Sigmoid colon (tissue), 7 donors: ENCODE data around the gene RASSF5. TPM values are rescaled to one million over a fixed set of nuclear protein-coding genes. Genes with fewer than 3 reads are reported as not detected.
A peak's percentile ranks its signal among the peaks of the same experiment; 100 is the strongest.

Experiments used
- DNase-seq: peaks from one replicate; pipeline ENCODE4 v3.0.0-alpha.2; 2019
- H3K27ac ChIP-seq, 4 donors: fragments of 200-600 bp; sonication (generic); one replicate each; pipeline ENCODE4 v1.5.1; 2016 to 2019; ENCODE audit warnings: mild to moderate bottlenecking in 1 of 4
- H3K27me3 ChIP-seq, 3 donors: fragments of 200-600 bp; sonication (generic); one replicate each; pipeline ENCODE4 v1.5.1; 2019; ENCODE audit warnings: mild to moderate bottlenecking in 1 of 3
- H3K36me3 ChIP-seq, 4 donors: fragments of 200-600 bp; sonication (generic); one replicate each; pipeline ENCODE4 v1.5.1; 2016 to 2019
- H3K4me1 ChIP-seq, 4 donors: fragments of 200-600 bp; sonication (generic); one replicate each; pipeline ENCODE4 v1.5.1; 2017 to 2019
- H3K4me3 ChIP-seq, 4 donors: fragments of 200-600 bp; sonication (generic); one replicate each; pipeline ENCODE4 v1.5.1; 2017 to 2019; ENCODE audit warnings: mild to moderate bottlenecking in 2 of 4, moderate library complexity in 1 of 4
- H3K9me3 ChIP-seq, 4 donors: fragments of 200-600 bp in 3 of 4; sonication (generic) in 3 of 4; one replicate each; pipeline versions ENCODE4 v1.5.1 to v1.6.1; 2013 to 2019
- CTCF ChIP-seq, 4 experiments: fragments of 450-650 bp in 3 of 4; fragments of 200-600 bp in 1 of 4; IDR thresholded peaks; one replicate each; pipeline ENCODE4 v1.5.1; 2016 to 2019; ENCODE audit warnings: antibody characterized with exemption in 4 of 4, mild to moderate bottlenecking in 3 of 4, moderate library complexity in 2 of 4
- EP300 ChIP-seq, 4 donors: sonication (generic); formaldehyde crosslinking; IDR thresholded peaks; one replicate each; pipeline ENCODE4 v1.6.1; 2017; ENCODE audit warnings: antibody characterized with exemption in 4 of 4
- POLR2A ChIP-seq, 2 donors: fragments of 450-650 bp; IDR thresholded peaks; one replicate each; pipeline ENCODE4 v1.6.1; 2016; ENCODE audit warnings: antibody characterized with exemption in 2 of 2, mild to moderate bottlenecking in 2 of 2, moderate library complexity in 2 of 2
- POLR2AphosphoS5 ChIP-seq, 4 donors: sonication (generic); formaldehyde crosslinking; IDR thresholded peaks; one replicate each; pipeline ENCODE4 v1.6.1; 2017; ENCODE audit warnings: antibody characterized with exemption in 4 of 4
- WGBS, 2 donors: extraction: QIAGEN DNeasy Blood & Tissue Kit; methylation state at CpG; one replicate each; pipeline ENCODE4 v1.1.7; 2013; 5-methylcytosine and 5-hydroxymethylcytosine counted together
- intact Hi-C: fragments of 100-400 bp; cut with DNase I; formaldehyde crosslinking; loops from one replicate; pipeline ENCODE4 v1.15.1; 2023
- polyA plus RNA-seq, 3 donors: library from polyadenylated mRNA; stranded (reverse); fragments of 200-250 nt; gene quantifications; one replicate each; pipeline ENCODE4 v1.2.3, GENCODE V29; 2013
- total RNA-seq, 4 donors: library from RNA; depleted of rRNA; stranded (reverse); fragments of >200 nt; gene quantifications; one replicate each; pipeline ENCODE4 v1.1.0, GENCODE V29; 2016
- donor health status: healthy with polysubstance abuse.
- donor health status: Bipolar disorder and iron deficiency.
- donor health status: healthy.

The RASSF5 gene
- total and polyA plus RNA-seq, 7 donors, result 2.5 to 25.9 (median 4.3) TPM

GRCh38 chr1:206513312-206514111, 6.2 kb downstream of the RASSF5 start:
- Histone ChIP-seq H3K9me3 (no peaks in the 10 kb centered on the region), H3K27ac (peak overlapping the region in 2 of 4 donors; percentile 36 to 44), H3K27me3 (peaks cover 0 to under 1% (median 0%) of the 10 kb centered on the region in 3 donors), H3K36me3 (no peaks in the 10 kb centered on the region), H3K4me3 (no peak overlapping the region), H3K4me1 (peaks cover 0 to 22% (median 15%) of the 10 kb centered on the region in 4 donors)
- TF ChIP-seq POLR2AphosphoS5 (IDR thresholded peaks at IDR 0.05) (peak in 3 of 4 donors; percentile 12 to 51 (median 43)), CTCF (IDR thresholded peaks at IDR 0.05) (no peak)
- intact Hi-C loops, result no loop called here
- DNase-seq, result peak; percentile 90
- 75 to 86% methylated on average over 11 of the region's 11 CpGs for WGBS, 2 donors

- Histone ChIP-seq H3K36me3 (no peaks in the 10 kb centered on the region), H3K4me1 (peaks cover 0 to 14% (median 11%) of the 10 kb centered on the region in 4 donors), H3K9me3 (no peaks in the 10 kb centered on the region), H3K27me3 (no peaks in the 10 kb centered on the region), H3K27ac (peak overlapping the region in 1 of 4 donors; percentile 44), H3K4me3 (no peak overlapping the region)
- no peak for DNase-seq
- TF ChIP-seq POLR2AphosphoS5 (IDR thresholded peaks at IDR 0.05) (no peak), EP300 (IDR thresholded peaks at IDR 0.05) (no peak), POLR2A (IDR thresholded peaks at IDR 0.05) (no peak), CTCF (IDR thresholded peaks at IDR 0.05) (no peak)
- WGBS, 2 donors, result 85 to 93% methylated on average over 5 of the region's 5 CpGs
- intact Hi-C loops, result no loop called here
Measured at GRCh38 chr1:206514813-206515387, 7.6 kb downstream of the RASSF5 start.

- Histone ChIP-seq H3K27ac (no peak overlapping the region), H3K36me3 (no peaks in the 10 kb centered on the region), H3K9me3 (no peaks in the 10 kb centered on the region), H3K27me3 (no peaks in the 10 kb centered on the region), H3K4me1 (peaks cover 0 to 14% (median 11%) of the 10 kb centered on the region in 4 donors), H3K4me3 (no peak overlapping the region)
- DNase-seq, result no peak
- 69 to 82% methylated on average over 5 of the region's 5 CpGs for WGBS, 2 donors
- no peak for TF ChIP-seq CTCF (IDR thresholded peaks at IDR 0.05)
- no peak for TF ChIP-seq EP300 (IDR thresholded peaks at IDR 0.05)
- TF ChIP-seq POLR2A (IDR thresholded peaks at IDR 0.05), result no peak
- TF ChIP-seq POLR2AphosphoS5 (IDR thresholded peaks at IDR 0.05), result no peak
- intact Hi-C loops, result no loop called here
Measured at GRCh38 chr1:206516728-206516990, 9.3 kb downstream of the RASSF5 start.

- H3K4me3 ChIP-seq, result no peak overlapping the region
- no peak overlapping the region for H3K27ac ChIP-seq
- no peak for TF ChIP-seq EP300 (IDR thresholded peaks at IDR 0.05)
- no peak for TF ChIP-seq POLR2A (IDR thresholded peaks at IDR 0.05)
- TF ChIP-seq CTCF (IDR thresholded peaks at IDR 0.05), result no peak
- no peak for TF ChIP-seq POLR2AphosphoS5 (IDR thresholded peaks at IDR 0.05)
- intact Hi-C loops, result no loop called here
- H3K36me3 ChIP-seq, result no peaks in the 10 kb centered on the region
- no peaks in the 10 kb centered on the region for H3K27me3 ChIP-seq
- WGBS, 2 donors, result 93 to 95% methylated on average over 8 of the region's 8 CpGs
- H3K4me1 ChIP-seq, result peaks cover 0 to 14% (median 10%) of the 10 kb centered on the region in 4 donors
- no peak for DNase-seq
- H3K9me3 ChIP-seq, result no peaks in the 10 kb centered on the region
Measured at GRCh38 chr1:206517784-206518183, 10.5 kb downstream of the RASSF5 start.
